HG03039 (cell line): ENCODE results near the gene KLHL29.

Source experiments
- ATAC-seq: cut with Tn5 transposase; IDR thresholded peaks from one replicate; pipeline ENCODE4 v1.9.1; 2021; ENCODE audit warnings: mild to moderate bottlenecking, moderate library complexity; ENCODE audit not compliant: unreplicated experiment

The KLHL29 gene

DNA sequence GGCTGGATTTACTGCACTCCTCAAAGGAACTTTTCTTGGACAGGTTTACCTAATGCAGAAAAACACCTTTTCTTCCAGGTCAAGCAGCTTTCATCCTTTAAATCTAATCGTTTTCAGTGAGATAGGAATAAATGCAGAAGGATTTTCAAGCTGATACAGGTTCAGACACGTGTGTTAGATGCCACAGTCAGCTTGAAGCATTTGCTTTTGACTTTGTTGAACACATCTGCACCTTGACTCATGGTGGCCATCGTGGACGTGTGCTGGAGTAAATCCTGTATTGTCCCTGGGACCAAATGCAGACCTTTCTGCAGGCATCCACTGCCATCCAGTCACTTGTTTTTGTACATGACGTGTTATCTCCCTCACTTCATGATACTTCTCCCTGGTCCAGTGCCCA lies 61.9 kb downstream of the KLHL29 start:
- no peak for ATAC-seq

DNA sequence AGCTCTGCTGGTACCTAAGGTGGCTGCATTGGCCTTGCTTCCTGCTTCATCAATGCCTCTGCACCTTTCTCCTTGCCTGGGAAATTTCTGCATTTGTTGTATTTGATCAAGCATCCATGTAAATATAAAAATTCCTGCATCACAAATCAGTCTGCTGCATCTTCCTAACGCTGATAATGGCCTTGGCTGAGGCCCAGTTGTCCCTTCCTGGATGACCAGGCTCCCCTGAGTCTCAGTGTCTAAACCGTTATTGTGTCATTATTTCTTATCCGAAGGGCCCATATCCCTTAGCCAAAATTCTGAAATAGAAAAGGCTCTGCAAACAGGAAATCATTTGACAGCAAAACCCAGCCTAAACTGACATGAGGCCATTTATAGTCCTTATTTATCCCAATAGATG lies 62.4 kb downstream of the KLHL29 start:
- no peak for ATAC-seq

DNA sequence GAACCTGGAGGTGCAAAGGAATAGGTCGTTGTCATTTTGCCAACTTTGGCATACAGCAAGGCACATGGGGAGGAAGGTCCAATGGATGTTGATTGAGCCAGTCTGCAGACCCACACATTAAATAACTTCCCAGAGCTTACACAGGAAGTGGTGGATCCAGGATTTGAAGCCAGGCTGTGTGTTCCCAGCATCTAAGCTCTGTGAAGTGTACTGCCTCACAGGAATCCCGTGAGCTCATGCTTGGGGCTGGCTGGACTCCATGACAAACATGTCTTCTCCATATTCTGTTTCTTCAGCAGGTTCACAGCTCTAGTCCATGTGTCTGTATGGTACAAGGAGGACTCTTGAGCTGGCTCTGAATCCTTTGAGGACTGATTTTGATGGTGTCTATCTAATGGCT lies 63.9 kb downstream of the KLHL29 start:
- ATAC-seq, result no peak

DNA sequence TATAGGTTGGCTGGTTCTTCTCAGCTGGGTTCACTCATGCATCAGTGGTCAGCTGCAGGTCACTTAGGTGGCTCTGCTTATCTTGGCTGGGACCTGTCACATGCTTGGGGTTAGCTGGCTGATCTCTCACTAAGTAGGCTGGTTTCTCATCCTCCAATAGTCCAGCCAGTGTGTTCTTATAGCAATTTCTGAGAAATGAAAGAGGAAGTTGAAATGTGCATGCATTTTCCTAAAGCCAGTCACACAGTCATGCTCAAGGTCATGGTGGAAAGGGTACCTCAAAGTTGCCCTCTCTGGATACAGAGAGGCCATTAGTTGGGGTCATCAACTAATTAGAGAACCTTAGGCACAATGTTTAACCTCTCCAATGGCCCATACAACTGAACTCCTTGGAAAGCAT lies 64.4 kb downstream of the KLHL29 start:
- ATAC-seq, result peak; percentile 72

DNA sequence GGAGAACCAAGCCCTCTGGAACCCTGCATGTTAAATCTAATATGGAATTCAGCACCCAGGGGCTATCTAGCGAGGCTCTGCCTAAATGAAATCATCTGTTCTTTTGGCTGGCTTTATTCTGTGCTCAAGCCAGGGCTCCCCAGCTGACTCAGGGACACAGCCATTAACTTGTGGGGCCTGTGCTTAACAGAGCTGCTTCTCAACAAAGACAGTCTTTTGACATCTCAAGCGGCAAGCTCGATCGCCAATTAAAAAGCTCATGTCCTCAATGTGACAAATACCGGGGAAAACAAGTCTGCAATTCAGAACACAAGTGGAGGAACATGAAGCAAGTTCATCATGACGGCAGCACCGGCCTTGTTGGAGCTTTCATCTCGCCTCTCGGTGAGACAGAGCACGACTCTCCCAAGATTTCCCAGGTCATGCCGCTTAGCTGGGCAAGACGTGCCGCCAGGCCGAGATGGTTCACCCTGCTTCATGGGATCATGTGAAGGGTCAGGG lies 64.9 kb downstream of the KLHL29 start:
- no peak for ATAC-seq

DNA sequence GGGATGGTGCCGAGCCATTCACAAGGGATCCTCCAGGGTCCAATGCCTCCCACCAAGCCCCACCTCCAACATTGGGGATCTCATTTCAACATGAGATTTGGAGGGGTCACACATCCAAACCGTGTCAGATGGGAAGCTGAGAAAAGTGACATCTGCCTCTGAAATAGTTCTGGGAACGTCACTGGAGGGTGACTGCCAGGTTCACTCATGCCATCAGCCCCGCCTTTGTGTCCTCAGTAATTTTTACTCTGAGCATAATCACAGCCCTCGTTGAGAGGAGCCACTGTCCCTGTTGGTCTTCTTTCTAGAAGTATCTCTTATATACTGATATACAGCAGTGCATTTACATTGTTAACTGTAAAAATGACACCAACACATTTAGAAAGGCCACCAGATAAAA lies 67.4 kb downstream of the KLHL29 start:
- ATAC-seq, result no peak

DNA sequence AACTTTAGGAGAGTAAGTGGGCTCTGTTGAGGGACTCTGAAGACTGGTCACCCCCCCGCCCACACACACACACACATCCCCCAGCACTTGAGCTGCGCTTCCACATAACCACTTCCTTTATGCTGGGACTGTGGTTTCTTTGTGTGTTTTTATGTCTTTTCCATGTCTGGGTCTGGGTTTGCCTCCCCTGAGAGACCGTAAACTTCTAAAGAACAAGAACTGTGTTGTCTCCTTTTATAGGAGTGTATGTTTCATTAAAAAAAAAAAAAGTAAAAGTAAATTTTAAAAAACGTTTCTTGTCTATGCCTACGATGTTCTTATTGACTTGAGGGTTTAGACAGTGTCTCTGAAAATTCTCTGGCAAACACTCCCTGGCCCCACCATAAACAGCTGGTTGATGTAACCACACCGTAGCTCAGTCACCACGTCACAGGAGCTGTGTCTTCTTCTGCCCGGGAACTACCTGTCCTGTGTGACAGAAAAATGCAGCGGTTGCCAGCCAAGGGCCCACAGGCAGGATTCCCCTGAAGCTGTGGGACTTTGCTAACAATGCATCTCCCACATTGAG lies 68.0 kb downstream of the KLHL29 start:
- peak; percentile 37 for ATAC-seq

DNA sequence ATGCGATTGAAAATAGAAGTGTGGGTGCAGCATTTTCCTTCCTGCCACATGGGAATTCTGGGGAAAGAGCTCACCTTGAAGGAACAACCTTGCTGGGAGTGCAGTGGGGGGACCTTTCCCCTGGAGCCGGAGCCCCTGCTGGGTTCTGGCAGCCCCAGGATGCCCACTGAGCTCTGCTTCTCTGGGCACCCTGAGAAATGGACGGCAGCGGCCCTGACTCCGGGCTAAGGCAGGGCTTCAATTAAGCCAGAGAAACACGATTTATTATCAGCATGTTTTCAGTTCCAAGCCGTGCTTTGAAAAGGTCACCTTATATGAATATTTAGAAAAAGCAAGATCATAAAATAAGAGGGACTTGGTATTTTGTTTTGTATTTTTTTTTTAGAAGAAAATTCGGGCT lies 68.5 kb downstream of the KLHL29 start:
- ATAC-seq, result no peak

DNA sequence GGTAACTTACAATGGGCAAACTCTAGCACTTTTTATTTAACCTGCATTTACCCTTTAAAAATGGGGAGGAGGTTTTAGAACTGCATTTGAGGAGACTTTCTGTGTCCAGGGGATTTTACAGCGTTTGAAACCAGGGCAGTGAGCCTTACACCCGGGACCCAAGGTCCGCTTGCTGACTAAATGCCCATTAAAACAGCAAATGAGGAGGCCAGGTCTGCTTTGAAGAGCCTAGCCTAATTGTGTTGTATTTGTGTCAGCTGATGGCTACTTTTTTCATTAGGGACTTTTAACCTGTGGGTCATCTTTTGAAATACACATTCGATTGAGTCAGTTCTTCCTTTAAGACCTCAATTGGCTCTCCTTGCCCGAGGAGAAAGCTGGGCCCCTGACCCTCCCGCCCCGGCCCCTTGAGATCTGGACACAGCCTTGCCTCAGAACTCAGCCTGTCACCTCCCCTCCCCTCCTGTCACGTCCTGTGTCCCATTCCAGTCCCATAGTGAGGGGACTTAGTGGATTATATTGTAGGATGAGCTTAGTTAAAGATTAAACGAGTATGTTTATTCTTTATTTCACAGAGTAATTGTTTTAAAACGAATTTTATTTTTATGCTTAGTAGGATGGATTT lies 69.0 kb downstream of the KLHL29 start:
- ATAC-seq, result no peak

DNA sequence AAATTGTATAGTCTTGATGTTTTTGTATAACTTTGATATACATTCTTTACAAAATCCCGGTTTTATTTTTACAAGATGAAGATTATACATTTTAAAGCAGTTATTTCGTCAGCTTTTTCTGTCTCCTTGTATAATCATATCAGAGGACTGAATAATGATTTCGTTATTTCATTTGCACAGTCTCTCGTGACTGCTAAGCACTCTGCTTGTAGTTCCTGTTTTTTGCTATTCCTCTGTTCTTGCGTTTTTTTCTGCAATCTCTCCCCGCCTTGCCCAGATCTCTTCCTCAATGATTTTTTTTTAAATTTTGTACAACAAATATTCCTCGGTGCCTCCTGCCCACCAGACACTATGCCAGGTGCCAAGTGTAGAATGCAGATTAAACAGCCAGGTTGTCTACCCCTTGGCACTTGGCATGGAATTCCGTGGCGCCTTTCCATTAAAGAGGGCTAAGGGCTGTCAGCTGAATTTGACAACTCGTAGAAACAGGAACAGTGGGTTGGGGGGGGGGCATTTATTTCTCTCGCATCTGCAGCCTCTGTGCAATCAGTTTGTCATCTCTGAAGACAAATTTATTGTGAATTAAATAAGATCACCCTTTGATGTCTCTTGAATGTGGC lies 69.6 kb downstream of the KLHL29 start:
- no peak for ATAC-seq

DNA sequence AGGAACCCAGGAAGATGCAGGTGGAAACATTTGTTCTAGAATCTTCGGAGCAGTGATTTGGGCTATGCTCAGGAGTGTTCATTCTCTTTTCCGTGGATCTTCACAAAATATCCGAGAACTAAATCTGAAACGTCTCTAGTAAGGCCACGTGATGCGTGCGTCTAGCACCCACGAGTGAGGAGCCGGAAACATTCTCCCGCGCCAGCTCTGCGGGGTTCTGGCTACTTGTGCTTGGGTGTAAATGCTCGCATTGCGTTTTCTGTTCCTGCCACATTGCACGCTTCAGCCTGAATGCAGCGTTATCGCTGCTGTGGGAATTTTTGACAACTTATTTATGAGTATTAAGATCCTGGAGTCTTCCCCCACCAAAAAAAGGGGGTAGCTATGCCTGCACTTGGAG lies 71.4 kb downstream of the KLHL29 start:
- ATAC-seq, result no peak

DNA sequence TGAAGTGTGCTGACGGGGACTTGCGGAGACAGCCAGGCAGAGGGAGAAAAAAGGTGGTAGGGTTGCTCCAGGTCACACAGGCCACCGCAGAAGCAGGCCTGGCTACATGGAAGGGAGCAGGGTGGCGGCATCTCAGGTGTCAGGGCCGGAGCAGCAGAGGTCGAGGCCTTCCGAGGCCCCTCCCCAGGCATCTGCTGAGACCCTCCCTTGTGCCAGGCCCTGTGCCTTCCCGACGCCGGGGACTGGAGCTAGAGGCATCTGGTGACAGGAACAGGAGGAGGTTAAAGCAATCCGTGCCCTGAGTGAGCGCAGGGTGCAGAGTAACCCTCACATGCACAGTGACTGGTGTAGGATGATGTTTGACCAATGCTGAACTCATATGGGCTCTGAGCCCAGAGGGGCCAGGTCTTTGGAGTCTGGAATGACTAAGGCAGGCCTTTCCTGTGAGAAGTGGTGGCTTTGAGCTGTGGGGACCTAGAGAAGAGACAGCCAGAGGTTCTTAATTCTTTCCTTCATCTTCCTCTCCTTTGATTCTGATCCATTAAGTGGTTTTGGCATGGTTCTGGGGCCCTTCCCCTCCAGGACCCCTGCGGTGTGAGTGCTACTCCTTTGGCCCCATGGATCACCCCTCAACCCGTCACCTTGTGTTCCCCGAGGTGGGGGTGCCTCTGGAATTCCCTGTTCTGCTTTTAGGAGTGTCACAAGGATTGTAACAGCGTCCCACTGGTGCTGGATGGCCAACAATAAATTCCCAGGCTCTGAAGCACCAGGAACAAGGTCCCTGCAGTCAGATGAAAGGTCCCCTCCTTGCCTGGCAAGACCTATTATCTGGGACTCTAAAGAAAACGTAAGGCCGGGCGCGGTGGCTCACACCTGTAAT lies 72.1 kb downstream of the KLHL29 start:
- ATAC-seq, result no peak

DNA sequence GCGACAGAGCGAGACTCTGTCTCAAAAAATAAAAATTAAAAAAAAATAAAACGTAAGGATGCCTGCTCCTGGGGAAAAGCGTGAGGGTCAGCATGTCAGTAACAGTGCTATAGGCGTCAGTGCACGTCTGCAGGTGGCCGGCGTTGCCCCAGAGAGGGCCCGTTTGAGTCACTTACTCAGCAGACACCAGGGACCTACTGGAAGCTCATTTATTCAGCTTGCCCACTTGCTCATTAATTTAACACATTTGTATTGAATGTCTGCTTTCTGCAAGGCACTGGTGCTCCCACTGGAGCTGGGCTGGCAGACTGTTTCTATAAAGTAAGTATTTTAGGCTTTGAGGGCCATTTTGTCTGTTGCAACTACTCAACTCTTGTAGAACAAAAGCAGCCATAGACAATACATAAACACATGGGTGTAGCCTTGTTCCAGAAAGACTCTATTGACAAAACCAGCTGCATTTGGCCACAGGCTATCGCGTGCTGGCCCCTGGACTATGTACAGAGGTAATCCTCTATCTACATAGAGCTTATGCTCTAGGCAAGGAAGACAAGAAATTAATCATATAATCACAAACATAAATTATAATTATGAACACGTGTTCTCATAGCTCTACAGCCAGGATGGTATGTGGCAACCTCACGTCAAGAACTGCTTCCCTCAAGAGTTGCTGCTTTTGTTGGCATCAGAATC lies 73.2 kb downstream of the KLHL29 start:
- no peak for ATAC-seq

DNA sequence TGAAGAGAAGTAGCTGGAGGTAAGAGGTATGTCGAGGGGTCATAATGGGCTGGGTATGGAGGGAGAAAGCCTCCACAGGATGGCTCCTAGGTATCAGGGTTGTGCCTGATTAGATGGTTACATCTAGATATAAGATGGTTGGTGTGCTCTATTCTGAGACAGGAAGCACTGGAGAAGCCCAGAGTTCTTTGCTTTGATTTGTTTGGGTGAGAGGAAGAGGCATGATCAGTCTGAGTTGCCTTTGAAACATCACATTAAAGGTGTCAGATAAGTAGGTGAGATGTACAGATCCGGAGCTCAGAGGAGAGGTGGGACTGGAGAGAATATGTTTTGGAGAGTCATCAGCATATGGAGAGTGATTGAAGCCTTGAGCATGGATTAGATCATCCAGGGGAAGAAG lies 74.1 kb downstream of the KLHL29 start:
- ATAC-seq, result no peak

DNA sequence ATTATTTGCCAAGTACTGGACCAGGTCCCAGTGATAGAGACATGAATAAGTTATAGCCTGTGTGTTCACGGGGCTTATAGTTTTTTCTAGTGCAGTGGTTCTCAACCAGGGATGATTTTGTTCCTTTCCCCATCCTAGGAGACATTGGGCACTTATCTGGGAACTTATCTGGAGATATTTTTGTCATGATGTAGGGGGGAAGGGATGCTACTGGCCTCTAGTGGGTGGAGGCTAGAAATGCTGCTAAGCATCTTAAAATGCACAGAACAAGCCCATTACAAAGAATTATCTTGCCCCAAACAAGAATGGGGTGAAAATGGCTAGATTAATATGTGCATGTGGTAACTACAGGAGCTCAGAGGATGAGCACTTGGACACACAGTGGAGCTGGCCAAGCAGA lies 75.2 kb downstream of the KLHL29 start:
- ATAC-seq, result no peak

DNA sequence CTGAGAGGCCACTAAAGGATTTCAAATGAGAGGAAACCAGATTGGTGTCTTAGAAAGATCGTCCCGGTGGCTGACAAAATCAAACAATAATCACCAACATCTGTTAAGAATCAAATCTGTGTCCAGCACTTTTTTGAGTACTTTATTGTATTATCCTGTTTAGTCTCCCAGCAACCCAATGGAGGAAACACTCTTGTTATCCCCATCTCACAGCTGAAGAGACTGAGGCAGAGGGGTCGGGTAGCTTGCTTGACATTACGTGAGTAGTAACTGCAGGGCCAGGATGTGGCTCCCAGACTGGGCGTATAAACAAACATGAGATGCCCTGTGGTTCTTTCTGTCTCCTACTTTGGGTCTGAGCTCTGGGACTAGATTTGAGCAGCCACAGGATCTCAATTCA lies 76.0 kb downstream of the KLHL29 start:
- no peak for ATAC-seq

DNA sequence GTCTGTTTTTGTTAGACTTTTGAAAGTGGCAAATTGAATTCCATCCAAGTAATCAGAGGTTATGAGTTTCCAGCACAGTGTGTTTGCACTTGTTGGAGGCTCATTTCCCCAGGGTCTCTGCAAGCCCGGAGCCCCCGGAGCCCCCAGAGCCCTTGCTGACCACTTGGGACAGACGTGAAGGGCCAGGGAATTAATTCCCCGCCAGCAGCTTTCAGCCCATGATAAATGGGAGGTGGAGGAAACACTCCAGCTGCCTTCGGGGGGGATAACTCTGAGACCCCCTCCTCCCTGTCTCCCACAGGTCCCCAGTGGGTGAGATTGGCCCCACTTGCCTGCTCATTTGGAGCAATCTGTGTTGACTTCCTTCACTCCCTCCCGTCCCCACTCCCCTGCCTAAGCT lies 79.2 kb downstream of the KLHL29 start:
- no peak for ATAC-seq

DNA sequence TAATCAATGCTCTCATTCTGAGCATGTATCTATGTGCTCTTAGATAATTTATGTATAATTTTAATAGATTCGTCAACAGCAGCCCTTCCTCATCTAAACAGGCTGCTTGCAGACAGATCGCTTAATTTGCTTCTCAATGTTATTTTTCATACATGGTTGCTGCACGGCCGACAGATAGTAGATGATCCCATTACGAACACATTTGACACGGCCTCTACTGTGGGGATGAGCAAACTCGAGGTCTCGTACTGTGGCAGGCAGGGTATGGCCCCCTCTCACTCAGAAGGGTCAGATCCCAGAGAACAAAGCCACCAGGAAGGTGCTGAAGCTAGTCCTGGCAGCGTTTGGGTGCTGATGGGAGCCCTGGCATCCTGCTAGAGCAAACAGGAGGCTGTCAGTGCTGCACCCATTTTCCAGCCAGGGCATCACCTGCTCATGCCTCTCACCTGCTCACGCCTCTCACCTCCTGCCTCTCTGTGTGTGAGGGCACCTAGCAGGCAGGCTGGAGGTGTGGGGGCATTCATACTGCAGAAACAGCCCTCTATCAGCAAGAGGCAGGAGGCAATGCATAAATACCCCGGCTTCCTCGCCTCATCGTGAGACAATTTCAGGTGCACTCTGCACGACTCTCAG lies 80.0 kb downstream of the KLHL29 start:
- no peak for ATAC-seq

DNA sequence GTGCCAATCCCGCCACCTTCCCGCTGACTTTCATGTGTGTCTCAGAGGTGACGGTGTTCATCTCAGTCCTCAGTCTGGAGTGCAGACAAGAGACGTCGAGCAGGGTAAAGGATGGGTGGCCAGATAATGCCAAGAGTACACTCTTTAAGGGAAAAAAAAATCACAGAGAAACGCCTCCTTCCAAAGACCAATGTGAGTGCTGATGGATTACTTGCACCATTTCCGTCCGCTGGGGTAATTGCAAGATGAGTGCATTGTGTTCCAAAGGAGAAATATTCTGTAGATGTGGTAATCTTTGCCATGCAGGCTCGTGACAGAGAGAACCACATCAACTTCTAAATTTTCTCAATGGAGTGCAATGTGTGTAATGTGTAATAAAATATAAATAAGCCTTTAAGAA lies 81.0 kb downstream of the KLHL29 start:
- ATAC-seq, result no peak

DNA sequence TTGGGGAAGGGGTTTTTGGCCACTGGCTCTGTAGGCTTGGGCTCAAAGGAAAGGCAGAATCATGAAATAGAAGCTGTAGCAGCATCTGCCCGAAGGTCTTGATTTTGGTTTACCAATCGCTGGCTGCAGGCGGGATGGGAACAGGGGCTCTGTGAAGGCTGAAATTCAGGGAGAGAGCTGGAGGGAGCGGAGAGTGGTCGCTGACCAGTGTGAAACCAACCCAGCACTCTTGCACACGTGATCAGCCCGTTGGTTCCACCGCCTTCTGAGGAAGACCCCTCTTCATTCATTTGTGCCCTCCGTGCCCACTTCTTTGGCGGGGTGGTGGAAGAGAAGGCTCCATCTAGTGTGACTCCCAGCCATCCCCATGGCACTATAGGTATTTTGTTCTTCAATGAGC lies 82.6 kb downstream of the KLHL29 start:
- no peak for ATAC-seq
